Ectodermal cell (in vitro differentiated cells): ENCODE results near the gene EDIL3.
"Not testable (repeated sequence)": the region's sequence is repeated elsewhere in the genome, so short reads cannot be mapped to it uniquely, and the experiment has no call there.

ENCODE experiments used
- H3K27ac ChIP-seq: 2 replicates; pipeline ENCODE4 v1.7.0; 2013; ENCODE audit warnings: mild to moderate bottlenecking, low read depth, low read length; ENCODE audit not compliant: insufficient read depth, poor library complexity, severe bottlenecking
- H3K27me3 ChIP-seq: 2 replicates; pipeline ENCODE4 v1.7.0; 2013; ENCODE audit warnings: mild to moderate bottlenecking, low read length; ENCODE audit not compliant: insufficient read depth, control insufficient read depth, poor library complexity, severe bottlenecking
- H3K36me3 ChIP-seq: one replicate; pipeline ENCODE4 v1.7.0; 2013; ENCODE audit warnings: low read length; ENCODE audit not compliant: control insufficient read depth, insufficient read depth
- H3K4me1 ChIP-seq: one replicate; pipeline ENCODE4 v1.7.0; 2013; ENCODE audit warnings: low read length; ENCODE audit not compliant: control insufficient read depth, insufficient read depth
- H3K4me3 ChIP-seq: 2 replicates; pipeline ENCODE4 v1.7.0; 2013; ENCODE audit warnings: low read depth, low read length, control low read depth; ENCODE audit not compliant: insufficient read depth
- H3K9me3 ChIP-seq: 2 replicates; pipeline ENCODE4 v1.7.0; 2013; ENCODE audit warnings: mild to moderate bottlenecking, low read length, moderate library complexity; ENCODE audit not compliant: control insufficient read depth
- WGBS, 2 experiments: methylation state at CpG; one replicate each; pipeline ENCODE4 v1.1.7; 2013; ENCODE audit warnings: missing lambda C conversion rate in 2 of 2; 5-methylcytosine and 5-hydroxymethylcytosine counted together

The EDIL3 gene

GRCh38 chr5:84058561-84058960 is 326.1 kb downstream of the EDIL3 start:
- Histone ChIP-seq H3K9me3 (no peaks in the 10 kb centered on the region), H3K36me3 (no peaks in the 10 kb centered on the region), H3K27ac (no peak overlapping the region), H3K27me3 (no peaks in the 10 kb centered on the region), H3K4me3 (no peak overlapping the region), H3K4me1 (no peaks in the 10 kb centered on the region)
- WGBS, 2 experiments, result 0% methylated on average over 1 of the region's 2 CpGs

GRCh38 chr5:84057211-84057610 is 327.5 kb downstream of the EDIL3 start:
- Histone ChIP-seq H3K4me3 (no peak overlapping the region), H3K9me3 (no peaks in the 10 kb centered on the region), H3K27ac (no peak overlapping the region), H3K27me3 (no peaks in the 10 kb centered on the region), H3K4me1 (no peaks in the 10 kb centered on the region), H3K36me3 (no peaks in the 10 kb centered on the region)
- 100% methylated on average over 2 of the region's 2 CpGs; no CpG with 5 or more reads in 1 of the 2 experiments for WGBS, 2 experiments

- WGBS, 2 experiments, result 98 to 100% methylated on average over 2 of the region's 3 CpGs
- Histone ChIP-seq H3K4me3 (no peak overlapping the region), H3K9me3 (no peaks in the 10 kb centered on the region), H3K4me1 (no peaks in the 10 kb centered on the region), H3K36me3 (no peaks in the 10 kb centered on the region), H3K27ac (no peak overlapping the region), H3K27me3 (no peaks in the 10 kb centered on the region)
Observed at GRCh38 chr5:84045964-84046363, 338.7 kb downstream of the EDIL3 start.

GRCh38 chr5:84036842-84037241 is 347.8 kb downstream of the EDIL3 start:
- 27 to 44% methylated on average over 1 of the region's 1 CpG for WGBS, 2 experiments
- H3K36me3 ChIP-seq, result no peaks in the 10 kb centered on the region
- no peak overlapping the region for H3K4me3 ChIP-seq
- H3K4me1 ChIP-seq, result no peaks in the 10 kb centered on the region
- H3K27ac ChIP-seq, result no peak overlapping the region
- H3K27me3 ChIP-seq, result no peaks in the 10 kb centered on the region
- no peaks in the 10 kb centered on the region for H3K9me3 ChIP-seq

- no peaks in the 10 kb centered on the region for H3K4me1 ChIP-seq
- no peak overlapping the region for H3K27ac ChIP-seq
- H3K27me3 ChIP-seq, result no peaks in the 10 kb centered on the region
- H3K36me3 ChIP-seq, result no peaks in the 10 kb centered on the region
- H3K4me3 ChIP-seq, result no peak overlapping the region
- H3K9me3 ChIP-seq, result no peaks in the 10 kb centered on the region
Observed at GRCh38 chr5:84032324-84032723, 352.4 kb downstream of the EDIL3 start.

- no peaks in the 10 kb centered on the region for H3K4me1 ChIP-seq
Observed at GRCh38 chr5:84028093-84028492, 356.6 kb downstream of the EDIL3 start.

GRCh38 chr5:84018521-84018920 is 366.2 kb downstream of the EDIL3 start:
- not testable (repeated sequence) for H3K4me3 ChIP-seq, H3K36me3 ChIP-seq, H3K4me1 ChIP-seq, H3K9me3 ChIP-seq, H3K27me3 ChIP-seq, H3K27ac ChIP-seq
- 89 to 95% methylated on average over 2 of the region's 3 CpGs for WGBS, 2 experiments

More at GRCh38 chr5:84028093-84028492, 356.6 kb downstream of the EDIL3 start:
- WGBS, 2 experiments, result 91 to 97% methylated on average over 4 of the region's 4 CpGs
- H3K4me3 ChIP-seq, result no peak overlapping the region
- H3K27me3 ChIP-seq, result no peaks in the 10 kb centered on the region
- no peaks in the 10 kb centered on the region for H3K36me3 ChIP-seq
- H3K27ac ChIP-seq, result no peak overlapping the region
- H3K9me3 ChIP-seq, result no peaks in the 10 kb centered on the region

GRCh38 chr5:84017523-84018172 is 367.0 kb downstream of the EDIL3 start:
- Histone ChIP-seq H3K4me3 (no peak overlapping the region), H3K4me1 (no peaks in the 10 kb centered on the region), H3K27me3 (no peaks in the 10 kb centered on the region), H3K9me3 (no peaks in the 10 kb centered on the region), H3K27ac (no peak overlapping the region), H3K36me3 (no peaks in the 10 kb centered on the region)
- WGBS, 2 experiments, result 97 to 99% methylated on average over 2 to 4 of the region's 4 CpGs

GRCh38 chr5:84016085-84016484 is 368.6 kb downstream of the EDIL3 start:
- Histone ChIP-seq H3K27me3 (no peaks in the 10 kb centered on the region), H3K36me3 (no peaks in the 10 kb centered on the region), H3K4me1 (no peaks in the 10 kb centered on the region), H3K27ac (no peak overlapping the region), H3K9me3 (no peaks in the 10 kb centered on the region), H3K4me3 (no peak overlapping the region)
- WGBS, 2 experiments, result 94% methylated on average over 2 to 3 of the region's 3 CpGs

- Histone ChIP-seq H3K27ac (no peak overlapping the region), H3K27me3 (no peaks in the 10 kb centered on the region), H3K4me1 (no peaks in the 10 kb centered on the region), H3K4me3 (no peak overlapping the region), H3K9me3 (no peaks in the 10 kb centered on the region), H3K36me3 (no peaks in the 10 kb centered on the region)
Observed at GRCh38 chr5:84014966-84015365, 369.7 kb downstream of the EDIL3 start.

- 94 to 100% methylated on average over 1 to 2 of the region's 2 CpGs for WGBS, 2 experiments
- no peaks in the 10 kb centered on the region for H3K4me1 ChIP-seq
Observed at GRCh38 chr5:83993803-83994202, 390.9 kb downstream of the EDIL3 start.

More at GRCh38 chr5:83993803-83994202, 390.9 kb downstream of the EDIL3 start:
- H3K4me3 ChIP-seq, result no peak overlapping the region
- H3K27ac ChIP-seq, result no peak overlapping the region
- H3K27me3 ChIP-seq, result no peaks in the 10 kb centered on the region
- no peaks in the 10 kb centered on the region for H3K9me3 ChIP-seq
- no peaks in the 10 kb centered on the region for H3K36me3 ChIP-seq
